ENCODE results near the gene TEDC1.
A peak's percentile ranks its signal among the peaks of the same experiment; 100 is the strongest.

TEDC1 gene

DNA sequence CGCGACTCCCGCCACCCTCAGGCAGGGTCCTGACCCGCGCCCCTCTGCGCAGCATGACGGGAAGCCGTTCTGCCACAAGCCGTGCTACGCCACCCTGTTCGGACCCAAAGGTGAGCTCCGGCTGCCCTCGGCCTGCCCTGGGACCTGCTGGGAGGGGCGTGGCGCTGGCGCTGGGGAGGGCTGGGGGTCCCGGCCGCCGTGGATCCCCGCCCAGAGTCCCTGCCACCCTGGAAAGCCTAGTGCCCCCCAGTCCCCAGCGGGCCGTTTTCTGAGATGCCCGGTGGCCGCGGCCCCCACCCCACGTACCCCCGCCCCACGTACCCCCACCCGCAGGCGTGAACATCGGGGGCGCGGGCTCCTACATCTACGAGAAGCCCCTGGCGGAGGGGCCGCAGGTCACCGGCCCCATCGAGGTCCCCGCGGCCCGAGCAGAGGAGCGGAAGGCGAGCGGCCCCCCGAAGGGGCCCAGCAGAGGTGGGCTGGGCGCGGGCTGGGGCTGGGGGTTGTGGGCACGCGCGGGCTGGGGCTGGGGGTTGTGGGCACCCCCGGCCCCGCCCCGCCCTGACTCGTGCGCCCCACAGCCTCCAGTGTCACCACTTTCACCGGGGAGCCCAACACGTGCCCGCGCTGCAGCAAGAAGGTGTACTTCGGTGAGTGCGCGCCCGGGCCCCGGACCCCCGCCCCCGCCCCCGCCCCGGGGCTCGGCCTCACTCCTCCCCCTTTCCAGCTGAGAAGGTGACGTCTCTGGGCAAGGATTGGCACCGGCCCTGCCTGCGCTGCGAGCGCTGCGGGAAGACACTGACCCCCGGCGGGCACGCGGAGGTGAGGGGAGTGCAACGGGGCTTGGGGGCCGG is 12.4 kb upstream of the TEDC1 start:
- TF ChIP-seq, protein P1, sequence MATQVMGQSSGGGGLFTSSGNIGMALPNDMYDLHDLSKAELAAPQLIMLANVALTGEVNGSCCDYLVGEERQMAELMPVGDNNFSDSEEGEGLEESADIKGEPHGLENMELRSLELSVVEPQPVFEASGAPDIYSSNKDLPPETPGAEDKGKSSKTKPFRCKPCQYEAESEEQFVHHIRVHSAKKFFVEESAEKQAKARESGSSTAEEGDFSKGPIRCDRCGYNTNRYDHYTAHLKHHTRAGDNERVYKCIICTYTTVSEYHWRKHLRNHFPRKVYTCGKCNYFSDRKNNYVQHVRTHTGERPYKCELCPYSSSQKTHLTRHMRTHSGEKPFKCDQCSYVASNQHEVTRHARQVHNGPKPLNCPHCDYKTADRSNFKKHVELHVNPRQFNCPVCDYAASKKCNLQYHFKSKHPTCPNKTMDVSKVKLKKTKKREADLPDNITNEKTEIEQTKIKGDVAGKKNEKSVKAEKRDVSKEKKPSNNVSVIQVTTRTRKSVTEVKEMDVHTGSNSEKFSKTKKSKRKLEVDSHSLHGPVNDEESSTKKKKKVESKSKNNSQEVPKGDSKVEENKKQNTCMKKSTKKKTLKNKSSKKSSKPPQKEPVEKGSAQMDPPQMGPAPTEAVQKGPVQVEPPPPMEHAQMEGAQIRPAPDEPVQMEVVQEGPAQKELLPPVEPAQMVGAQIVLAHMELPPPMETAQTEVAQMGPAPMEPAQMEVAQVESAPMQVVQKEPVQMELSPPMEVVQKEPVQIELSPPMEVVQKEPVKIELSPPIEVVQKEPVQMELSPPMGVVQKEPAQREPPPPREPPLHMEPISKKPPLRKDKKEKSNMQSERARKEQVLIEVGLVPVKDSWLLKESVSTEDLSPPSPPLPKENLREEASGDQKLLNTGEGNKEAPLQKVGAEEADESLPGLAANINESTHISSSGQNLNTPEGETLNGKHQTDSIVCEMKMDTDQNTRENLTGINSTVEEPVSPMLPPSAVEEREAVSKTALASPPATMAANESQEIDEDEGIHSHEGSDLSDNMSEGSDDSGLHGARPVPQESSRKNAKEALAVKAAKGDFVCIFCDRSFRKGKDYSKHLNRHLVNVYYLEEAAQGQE (IDR thresholded peaks at IDR 0.05; ENCODE audit: insufficient read depth in 1 of 2, low read depth in 2 of 2, low read length in 2 of 2), result no peak
- TF ChIP-seq TAF1 (IDR thresholded peaks at IDR 0.05; ENCODE audit: borderline replicate concordance, insufficient read depth, low read length), result no peak
- TF ChIP-seq FOXP2 (optimal IDR thresholded peaks at IDR 0.05; ENCODE audit: borderline replicate concordance, extremely low read depth, extremely low read length, insufficient read depth), result no peak
- TF ChIP-seq POLR2AphosphoS5 (IDR thresholded peaks at IDR 0.05; ENCODE audit: low read depth, low read length), result no peak
- TF ChIP-seq SIN3A (IDR thresholded peaks at IDR 0.05; ENCODE audit: borderline replicate concordance, insufficient read depth, low read length), result no peak

DNA sequence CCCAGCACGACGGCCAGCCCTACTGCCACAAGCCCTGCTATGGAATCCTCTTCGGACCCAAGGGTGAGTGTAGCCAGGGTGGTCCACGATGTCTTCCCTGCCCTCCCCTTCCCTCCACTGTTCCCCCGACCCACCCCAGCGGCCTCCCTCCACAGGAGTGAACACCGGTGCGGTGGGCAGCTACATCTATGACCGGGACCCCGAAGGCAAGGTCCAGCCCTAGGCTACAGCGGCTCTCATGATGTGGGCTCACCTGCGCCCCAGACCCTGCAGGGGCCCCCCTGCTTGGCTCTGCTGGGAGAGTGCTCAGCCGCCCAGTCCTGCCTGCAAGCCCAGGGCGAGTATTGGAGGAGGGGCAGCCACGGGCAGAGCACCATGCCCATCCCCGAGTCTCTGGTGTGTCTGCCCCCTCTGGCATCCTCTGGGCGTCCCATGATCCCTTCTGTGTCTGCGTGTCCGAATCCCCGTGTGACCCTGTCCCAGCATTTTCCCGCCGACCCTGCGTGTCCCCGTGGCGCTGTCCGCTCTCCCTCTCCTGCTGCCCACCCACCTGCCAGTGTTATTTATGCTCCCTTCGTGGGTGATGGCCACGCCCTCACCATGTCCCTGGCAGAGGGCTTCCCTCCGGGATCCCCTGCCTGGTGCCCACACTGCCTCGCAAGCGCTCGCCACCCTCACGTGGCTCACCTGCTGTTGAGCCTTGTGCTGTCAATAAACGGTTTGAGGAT is 11.5 kb upstream of the TEDC1 start:
- TF ChIP-seq, protein P1 (IDR thresholded peaks at IDR 0.05; ENCODE audit: insufficient read depth in 1 of 2, low read depth in 2 of 2, low read length in 2 of 2), result no peak
- TF ChIP-seq FOXP2 (optimal IDR thresholded peaks at IDR 0.05; ENCODE audit: borderline replicate concordance, extremely low read depth, extremely low read length, insufficient read depth), result no peak
- no peak for TF ChIP-seq TAF1 (IDR thresholded peaks at IDR 0.05; ENCODE audit: borderline replicate concordance, insufficient read depth, low read length)
- TF ChIP-seq POLR2AphosphoS5 (IDR thresholded peaks at IDR 0.05; ENCODE audit: low read depth, low read length), result no peak
- TF ChIP-seq SIN3A (IDR thresholded peaks at IDR 0.05; ENCODE audit: borderline replicate concordance, insufficient read depth, low read length), result no peak

DNA sequence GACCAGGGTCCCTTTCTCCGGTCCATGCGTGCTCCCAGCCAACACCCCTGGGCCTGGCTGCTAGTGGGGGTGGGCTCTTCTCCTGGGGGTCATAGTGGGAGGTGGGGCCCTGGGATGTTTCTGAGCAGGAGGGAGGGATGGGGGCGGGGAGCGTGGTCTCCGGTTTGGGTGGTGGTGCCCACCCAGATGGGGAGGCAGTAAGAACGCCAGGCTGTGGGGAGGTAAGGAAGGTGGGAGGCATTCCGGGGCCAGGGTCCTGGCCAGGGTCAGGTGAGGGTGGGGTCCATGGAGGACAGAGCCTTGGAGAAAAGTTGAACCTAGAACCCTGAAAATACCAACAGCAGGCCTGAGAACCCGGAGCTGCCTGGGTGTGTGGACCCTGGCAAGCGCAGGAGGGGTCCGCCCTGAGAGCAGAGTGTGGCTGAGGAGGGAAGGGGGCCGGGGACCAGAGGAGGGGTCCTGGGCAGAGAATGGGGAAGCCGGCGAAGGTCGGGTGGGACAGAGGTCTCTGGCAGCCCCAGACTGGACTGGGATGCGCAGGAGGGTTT is 10.8 kb upstream of the TEDC1 start:
- no peak for TF ChIP-seq TAF1 (IDR thresholded peaks at IDR 0.05; ENCODE audit: borderline replicate concordance, insufficient read depth, low read length)
- TF ChIP-seq, protein P1 (IDR thresholded peaks at IDR 0.05; ENCODE audit: insufficient read depth in 1 of 2, low read depth in 2 of 2, low read length in 2 of 2), result no peak
- TF ChIP-seq FOXP2 (optimal IDR thresholded peaks at IDR 0.05; ENCODE audit: borderline replicate concordance, extremely low read depth, extremely low read length, insufficient read depth), result no peak
- TF ChIP-seq POLR2AphosphoS5 (IDR thresholded peaks at IDR 0.05; ENCODE audit: low read depth, low read length), result no peak
- TF ChIP-seq SIN3A (IDR thresholded peaks at IDR 0.05; ENCODE audit: borderline replicate concordance, insufficient read depth, low read length), result no peak

DNA sequence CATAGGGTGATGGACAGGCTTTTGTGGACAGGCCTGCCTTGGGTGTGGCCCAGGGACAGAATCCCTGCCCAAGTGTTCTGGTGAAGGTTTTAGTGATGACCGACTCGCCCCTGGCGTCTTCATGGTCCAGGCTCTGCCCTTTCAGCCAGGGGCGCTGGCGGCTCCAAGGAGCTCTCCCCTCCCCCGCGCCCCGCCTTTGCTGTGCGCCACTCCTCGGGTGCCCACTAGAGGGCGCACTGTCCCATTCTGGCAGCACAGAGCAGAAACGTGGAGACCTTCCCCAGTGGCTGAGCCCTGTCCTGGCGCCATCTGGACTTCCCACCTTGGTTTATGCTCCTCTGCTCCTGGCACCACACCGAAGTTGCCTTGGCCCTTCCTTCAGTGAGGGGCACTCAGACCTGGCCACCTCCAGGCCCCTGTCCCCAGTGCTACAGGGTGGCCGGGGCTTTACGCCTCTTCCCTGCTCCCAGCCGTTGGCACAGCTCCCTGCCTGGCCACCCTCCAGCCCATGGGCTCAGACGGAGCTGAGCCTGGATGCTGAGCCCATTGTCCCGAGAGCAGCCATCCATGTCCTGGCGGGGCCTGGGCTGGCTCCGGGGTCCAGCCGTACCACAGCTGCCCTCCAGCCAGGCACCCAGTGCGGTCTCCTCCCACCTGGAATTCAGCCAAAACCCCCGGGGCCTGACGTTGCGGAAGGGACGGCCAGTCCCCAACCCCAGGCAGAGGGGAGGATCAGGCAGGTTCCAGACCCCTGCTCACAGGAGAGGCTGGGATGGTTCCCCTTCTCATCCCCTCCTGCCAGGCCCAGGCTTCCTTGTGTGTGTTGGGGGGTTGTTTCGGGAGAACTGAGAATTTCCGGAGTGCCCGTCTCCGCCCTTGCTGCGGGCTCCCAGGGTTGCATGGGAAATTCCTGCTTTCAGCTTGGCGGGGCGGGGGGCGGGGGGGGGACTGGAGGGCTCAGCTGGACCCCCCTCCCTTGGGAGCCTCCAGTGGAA is 9.9 kb upstream of the TEDC1 start:
- TF ChIP-seq, protein P1 (IDR thresholded peaks at IDR 0.05; ENCODE audit: insufficient read depth in 1 of 2, low read depth in 2 of 2, low read length in 2 of 2), result 0 out of 4 replicates have a peak, but pooled peaks of 1 of the 2 experiments have one; percentile 30
- no peak for TF ChIP-seq FOXP2 (optimal IDR thresholded peaks at IDR 0.05; ENCODE audit: borderline replicate concordance, extremely low read depth, extremely low read length, insufficient read depth)
